ENCODE measurements around the gene DIP2C. TPM values are rescaled to one million over a fixed set of nuclear protein-coding genes. Genes with fewer than 3 reads are reported as not detected.

The DIP2C gene
- total RNA-seq, 1 donor from 2014 or later, result 23.1 TPM

DNA sequence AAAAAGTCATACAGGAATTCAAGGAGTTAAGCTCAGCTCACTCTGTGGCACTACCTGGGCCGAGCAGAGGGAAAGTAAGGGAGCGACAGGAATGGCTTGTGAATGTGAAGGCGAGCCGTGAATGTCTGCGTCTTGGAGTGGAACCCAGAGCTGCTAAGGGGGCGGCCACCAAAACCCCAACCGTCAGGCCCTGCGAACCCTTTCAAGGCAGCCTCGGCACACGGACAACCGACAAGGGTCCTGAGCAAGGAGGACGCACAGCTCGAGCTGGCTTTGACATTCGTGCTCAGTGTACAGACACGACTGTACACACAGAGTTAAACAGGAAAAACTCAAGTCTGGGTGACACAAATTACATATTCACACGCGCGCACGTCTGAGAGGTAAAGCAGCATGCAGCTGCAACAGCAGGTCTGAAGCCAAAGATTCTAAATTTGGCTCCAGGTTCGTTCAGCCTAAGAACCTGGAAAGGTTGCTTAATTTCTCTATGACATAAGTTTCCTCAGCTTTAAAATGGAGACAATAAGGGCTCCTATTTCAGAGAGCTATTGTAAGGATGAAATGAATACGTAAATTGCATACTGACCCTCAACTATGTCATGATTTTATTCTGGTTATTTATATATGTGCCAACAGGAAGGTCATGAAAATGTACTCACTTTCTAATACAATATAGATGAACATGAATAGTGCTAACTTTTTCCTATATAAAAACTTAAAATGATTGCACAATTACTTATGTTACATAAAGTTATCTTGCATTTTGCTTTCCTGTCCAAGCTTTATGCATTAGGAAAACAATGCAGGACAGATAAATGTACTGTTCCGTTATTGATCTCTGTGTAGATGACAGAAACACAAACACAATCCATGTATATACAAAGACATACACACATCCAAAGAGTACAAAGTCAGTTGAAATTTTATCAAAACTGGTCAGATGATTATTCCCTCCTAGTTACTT lies 361.3 kb downstream of the DIP2C start:
- no peak overlapping the region for H3K27ac Mint-ChIP-seq

DNA sequence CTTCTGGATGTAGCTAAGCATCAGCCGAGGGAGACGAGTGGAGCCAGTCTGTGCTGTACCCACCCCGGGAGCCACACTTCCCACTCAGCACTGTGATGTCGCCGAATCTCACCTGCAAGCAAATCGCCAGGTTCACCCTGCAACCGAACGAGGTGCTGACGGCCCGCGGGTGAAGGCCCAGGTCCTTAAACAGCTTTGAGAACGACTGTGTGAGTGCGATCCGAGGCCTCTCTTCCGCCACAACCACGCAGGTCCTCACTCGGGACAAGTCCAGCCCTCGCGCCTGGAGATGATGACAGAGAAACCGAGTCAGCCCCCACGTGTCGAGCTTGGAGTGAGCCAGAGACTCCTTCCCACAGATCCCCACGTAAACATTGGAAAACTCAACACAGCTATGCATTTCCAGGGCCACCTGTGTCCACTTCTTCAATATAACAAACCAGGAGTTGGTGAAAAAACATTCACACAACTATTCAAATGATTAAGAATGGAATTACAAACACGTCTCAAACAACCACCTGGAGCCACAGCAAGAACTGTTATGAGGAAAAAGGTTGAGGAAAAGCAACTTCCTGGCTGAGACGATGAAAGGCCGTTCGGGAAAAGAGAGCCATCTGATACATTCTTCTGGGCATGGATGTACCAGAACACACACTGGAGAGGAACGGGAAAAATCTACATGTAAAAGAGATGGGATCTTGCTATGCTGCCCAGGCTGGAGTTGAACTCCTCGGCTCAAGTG lies 362.4 kb downstream of the DIP2C start:
- Mint-ChIP-seq H3K4me3 (no peak overlapping the region), H3K27me3 (no peaks in the 10 kb centered on the region), H3K27ac (no peak overlapping the region), H3K9me3 (no peaks in the 10 kb centered on the region), H3K4me1 (ENCODE audit: unreplicated experiment) (peaks cover 13% of the 10 kb centered on the region), H3K36me3 (peaks cover 16% of the 10 kb centered on the region)
- DNase-seq (ENCODE audit: extremely low spot score, unreplicated experiment), result peak; percentile 66
- TF ChIP-seq, protein P1, sequence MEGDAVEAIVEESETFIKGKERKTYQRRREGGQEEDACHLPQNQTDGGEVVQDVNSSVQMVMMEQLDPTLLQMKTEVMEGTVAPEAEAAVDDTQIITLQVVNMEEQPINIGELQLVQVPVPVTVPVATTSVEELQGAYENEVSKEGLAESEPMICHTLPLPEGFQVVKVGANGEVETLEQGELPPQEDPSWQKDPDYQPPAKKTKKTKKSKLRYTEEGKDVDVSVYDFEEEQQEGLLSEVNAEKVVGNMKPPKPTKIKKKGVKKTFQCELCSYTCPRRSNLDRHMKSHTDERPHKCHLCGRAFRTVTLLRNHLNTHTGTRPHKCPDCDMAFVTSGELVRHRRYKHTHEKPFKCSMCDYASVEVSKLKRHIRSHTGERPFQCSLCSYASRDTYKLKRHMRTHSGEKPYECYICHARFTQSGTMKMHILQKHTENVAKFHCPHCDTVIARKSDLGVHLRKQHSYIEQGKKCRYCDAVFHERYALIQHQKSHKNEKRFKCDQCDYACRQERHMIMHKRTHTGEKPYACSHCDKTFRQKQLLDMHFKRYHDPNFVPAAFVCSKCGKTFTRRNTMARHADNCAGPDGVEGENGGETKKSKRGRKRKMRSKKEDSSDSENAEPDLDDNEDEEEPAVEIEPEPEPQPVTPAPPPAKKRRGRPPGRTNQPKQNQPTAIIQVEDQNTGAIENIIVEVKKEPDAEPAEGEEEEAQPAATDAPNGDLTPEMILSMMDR (conservative IDR thresholded peaks at IDR 0.05), result no peak

More for the DNA sequence above, 361.3 kb downstream of the DIP2C start:
- peak; percentile 42 for DNase-seq (ENCODE audit: extremely low spot score, unreplicated experiment)
- Mint-ChIP-seq H3K27me3 (no peaks in the 10 kb centered on the region), H3K4me1 (ENCODE audit: unreplicated experiment) (peaks cover 13% of the 10 kb centered on the region), H3K9me3 (no peaks in the 10 kb centered on the region), H3K4me3 (no peak overlapping the region), H3K36me3 (peaks cover 16% of the 10 kb centered on the region)
- TF ChIP-seq, protein P1 (conservative IDR thresholded peaks at IDR 0.05), result no peak

DNA sequence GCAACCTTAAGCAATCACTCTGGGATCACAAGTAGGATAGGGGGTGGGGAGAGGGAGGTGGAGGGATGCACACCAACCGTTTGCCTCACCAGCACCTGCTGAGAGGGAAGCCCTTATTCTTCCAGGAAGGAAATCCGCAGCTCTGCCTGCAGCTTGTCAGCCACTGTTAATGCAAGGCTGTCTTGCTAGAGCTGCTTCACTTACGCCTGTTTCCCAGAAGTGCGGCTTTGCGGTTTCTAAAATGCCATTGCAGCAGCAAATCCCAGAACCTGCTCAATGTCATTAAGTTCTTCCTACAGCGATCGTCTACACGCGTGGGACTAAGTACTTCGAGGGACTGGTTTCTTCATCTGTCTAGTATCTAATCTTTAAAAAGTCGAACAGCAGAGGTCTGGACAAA lies 363.1 kb downstream of the DIP2C start:
- no peaks in the 10 kb centered on the region for H3K9me3 Mint-ChIP-seq
- H3K4me3 Mint-ChIP-seq, result no peak overlapping the region
- H3K27ac Mint-ChIP-seq, result no peak overlapping the region
- TF ChIP-seq, protein P1 (conservative IDR thresholded peaks at IDR 0.05), result no peak
- peaks cover 14% of the 10 kb centered on the region for H3K36me3 Mint-ChIP-seq
- no peak for DNase-seq (ENCODE audit: extremely low spot score, unreplicated experiment)
- H3K27me3 Mint-ChIP-seq, result no peaks in the 10 kb centered on the region
- peaks cover 13% of the 10 kb centered on the region for H3K4me1 Mint-ChIP-seq (ENCODE audit: unreplicated experiment)

DNA sequence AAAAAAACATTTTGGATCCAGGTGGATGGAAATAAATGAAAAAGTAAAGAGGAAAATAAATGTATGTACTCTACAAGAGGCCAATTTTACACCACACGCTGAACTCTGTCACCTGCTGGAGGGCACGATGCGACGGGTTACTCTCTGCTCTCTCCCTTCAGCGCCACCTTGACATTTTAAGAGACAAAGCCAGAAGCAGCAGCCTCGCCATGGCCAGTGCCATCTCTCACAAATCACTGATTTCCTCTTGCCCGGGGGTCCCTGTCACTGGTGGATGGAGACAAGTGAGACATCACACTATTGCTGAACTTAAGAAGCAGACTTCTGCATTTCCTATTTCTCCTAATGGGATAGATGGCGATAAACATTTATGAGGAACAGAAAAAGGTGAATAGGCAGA lies 364.2 kb downstream of the DIP2C start:
- H3K4me3 Mint-ChIP-seq, result no peak overlapping the region
- no peak overlapping the region for H3K27ac Mint-ChIP-seq
- H3K9me3 Mint-ChIP-seq, result no peaks in the 10 kb centered on the region
- DNase-seq (ENCODE audit: extremely low spot score, unreplicated experiment), result no peak
- no peaks in the 10 kb centered on the region for H3K27me3 Mint-ChIP-seq
- peaks cover 13% of the 10 kb centered on the region for H3K4me1 Mint-ChIP-seq (ENCODE audit: unreplicated experiment)
- TF ChIP-seq, protein P1 (conservative IDR thresholded peaks at IDR 0.05), result no peak
- peaks cover 18% of the 10 kb centered on the region for H3K36me3 Mint-ChIP-seq

DNA sequence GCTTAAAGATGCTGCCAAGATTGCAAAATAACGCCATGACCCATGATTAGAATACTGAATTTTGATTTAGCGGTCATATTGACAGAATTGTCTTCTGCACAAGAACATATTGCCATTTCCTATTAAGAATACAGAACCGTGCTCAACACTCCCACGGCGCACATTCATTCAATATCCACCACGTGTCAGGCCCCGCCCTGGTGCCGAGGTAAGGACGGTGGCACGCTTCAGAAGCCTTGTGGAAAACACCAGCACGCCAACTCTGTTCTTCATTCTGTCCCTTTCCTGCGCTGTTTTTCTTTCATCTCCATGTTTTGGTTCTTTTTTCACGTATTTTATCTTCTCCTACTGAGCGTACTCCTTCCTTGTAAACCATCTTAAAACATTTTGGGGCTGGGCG lies 364.9 kb downstream of the DIP2C start:
- DNase-seq (ENCODE audit: extremely low spot score, unreplicated experiment), result peak; percentile 25
- TF ChIP-seq, protein P1 (conservative IDR thresholded peaks at IDR 0.05), result no peak
- no peak overlapping the region for H3K4me3 Mint-ChIP-seq
- H3K27me3 Mint-ChIP-seq, result no peaks in the 10 kb centered on the region
- no peak overlapping the region for H3K27ac Mint-ChIP-seq
- peaks cover 10% of the 10 kb centered on the region for H3K4me1 Mint-ChIP-seq (ENCODE audit: unreplicated experiment)
- peaks cover 22% of the 10 kb centered on the region for H3K36me3 Mint-ChIP-seq
- no peaks in the 10 kb centered on the region for H3K9me3 Mint-ChIP-seq

Measured in type B pancreatic cell (in vitro differentiated cells).